Breast epithelium (tissue), 3 donors: ENCODE results near the gene KRT85.

Experiments
- POLR2AphosphoS5 ChIP-seq, 3 donors: sonication (generic); formaldehyde crosslinking; IDR thresholded peaks; one replicate each; pipeline ENCODE4 v1.6.1; 2017; ENCODE audit warnings: antibody characterized with exemption in 3 of 3
- TF ChIP-seq, protein P1 (sequence below), 3 donors: fragments of 450-650 bp; IDR thresholded peaks; one replicate each; pipeline ENCODE4 v1.5.1; 2016 to 2017; ENCODE audit warnings: antibody characterized with exemption in 3 of 3, mild to moderate bottlenecking in 3 of 3, moderate library complexity in 3 of 3

DNA sequence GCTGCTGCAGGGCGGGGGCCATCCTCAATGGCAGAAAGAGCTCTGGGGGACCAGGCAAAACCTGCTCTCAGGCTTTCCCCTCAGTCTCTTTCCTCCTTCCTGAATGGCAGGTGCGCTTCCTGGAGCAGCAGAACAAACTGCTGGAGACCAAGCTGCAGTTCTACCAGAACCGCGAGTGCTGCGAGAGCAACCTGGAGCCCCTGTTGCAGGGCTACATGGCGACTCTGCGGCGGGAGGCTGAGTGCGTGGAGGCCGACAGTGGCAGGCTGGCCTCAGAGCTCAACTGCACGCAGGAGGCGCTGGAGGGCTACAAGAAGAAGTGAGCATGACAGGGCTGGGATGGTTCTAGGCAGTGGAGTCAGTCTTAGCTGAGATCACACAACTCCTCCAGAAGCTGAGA lies 23.2 kb downstream of the KRT85 start:
- TF ChIP-seq, protein P1, sequence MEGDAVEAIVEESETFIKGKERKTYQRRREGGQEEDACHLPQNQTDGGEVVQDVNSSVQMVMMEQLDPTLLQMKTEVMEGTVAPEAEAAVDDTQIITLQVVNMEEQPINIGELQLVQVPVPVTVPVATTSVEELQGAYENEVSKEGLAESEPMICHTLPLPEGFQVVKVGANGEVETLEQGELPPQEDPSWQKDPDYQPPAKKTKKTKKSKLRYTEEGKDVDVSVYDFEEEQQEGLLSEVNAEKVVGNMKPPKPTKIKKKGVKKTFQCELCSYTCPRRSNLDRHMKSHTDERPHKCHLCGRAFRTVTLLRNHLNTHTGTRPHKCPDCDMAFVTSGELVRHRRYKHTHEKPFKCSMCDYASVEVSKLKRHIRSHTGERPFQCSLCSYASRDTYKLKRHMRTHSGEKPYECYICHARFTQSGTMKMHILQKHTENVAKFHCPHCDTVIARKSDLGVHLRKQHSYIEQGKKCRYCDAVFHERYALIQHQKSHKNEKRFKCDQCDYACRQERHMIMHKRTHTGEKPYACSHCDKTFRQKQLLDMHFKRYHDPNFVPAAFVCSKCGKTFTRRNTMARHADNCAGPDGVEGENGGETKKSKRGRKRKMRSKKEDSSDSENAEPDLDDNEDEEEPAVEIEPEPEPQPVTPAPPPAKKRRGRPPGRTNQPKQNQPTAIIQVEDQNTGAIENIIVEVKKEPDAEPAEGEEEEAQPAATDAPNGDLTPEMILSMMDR (IDR thresholded peaks at IDR 0.05) = no peak
- TF ChIP-seq POLR2AphosphoS5 (IDR thresholded peaks at IDR 0.05) = no peak
